B cell (primary cell): Measurements from ENCODE around the gene B9D1.

Experiments used
- EZH2 ChIP-seq: IDR thresholded peaks from 2 replicates; pipeline ENCODE4 v1.6.1; 2012; ENCODE audit warnings: borderline replicate concordance, low read depth, mild to moderate bottlenecking, moderate library complexity, low read length; ENCODE audit not compliant: insufficient read depth, poor library complexity, severe bottlenecking
- TF ChIP-seq, protein P1 (sequence below): fragments of 200-600 bp; IDR thresholded peaks from one replicate; pipeline ENCODE4 v1.8.0; 2022; ENCODE audit warnings: antibody characterized with exemption, mild to moderate bottlenecking

DNA sequence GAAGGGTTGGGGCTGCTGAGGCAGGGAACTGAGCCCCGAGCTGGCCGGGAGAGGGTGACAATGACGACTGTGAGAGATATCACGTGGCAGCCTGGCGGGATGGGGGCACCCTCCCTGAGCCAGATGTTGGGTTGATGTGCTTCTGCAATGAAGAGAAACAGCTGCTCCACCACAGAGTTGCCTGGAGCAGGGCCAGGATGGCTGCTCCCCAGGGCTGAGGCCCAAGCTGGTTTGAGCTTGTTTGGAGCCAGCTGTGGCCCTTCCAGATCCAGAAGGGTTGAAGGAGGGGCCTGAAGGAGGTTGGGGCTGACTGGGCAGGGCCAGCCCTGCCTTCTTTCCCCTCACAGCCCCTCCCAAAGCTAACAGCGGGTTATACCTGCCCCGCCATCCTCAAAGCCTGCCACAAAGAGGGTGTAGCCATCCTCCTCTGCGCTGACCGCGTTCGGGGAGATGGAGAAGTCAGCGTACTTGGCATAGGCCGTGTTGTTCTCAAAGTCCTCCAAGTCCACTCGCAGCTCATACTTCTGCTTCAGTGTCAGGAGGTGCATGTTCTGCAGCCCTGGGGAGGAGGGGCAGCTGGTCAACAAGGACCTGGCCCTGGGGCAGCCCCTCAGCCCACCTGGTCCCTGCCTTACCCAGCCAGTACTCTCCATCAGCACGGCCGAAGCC is 22.3 kb upstream of the B9D1 start:
- TF ChIP-seq, protein P1, sequence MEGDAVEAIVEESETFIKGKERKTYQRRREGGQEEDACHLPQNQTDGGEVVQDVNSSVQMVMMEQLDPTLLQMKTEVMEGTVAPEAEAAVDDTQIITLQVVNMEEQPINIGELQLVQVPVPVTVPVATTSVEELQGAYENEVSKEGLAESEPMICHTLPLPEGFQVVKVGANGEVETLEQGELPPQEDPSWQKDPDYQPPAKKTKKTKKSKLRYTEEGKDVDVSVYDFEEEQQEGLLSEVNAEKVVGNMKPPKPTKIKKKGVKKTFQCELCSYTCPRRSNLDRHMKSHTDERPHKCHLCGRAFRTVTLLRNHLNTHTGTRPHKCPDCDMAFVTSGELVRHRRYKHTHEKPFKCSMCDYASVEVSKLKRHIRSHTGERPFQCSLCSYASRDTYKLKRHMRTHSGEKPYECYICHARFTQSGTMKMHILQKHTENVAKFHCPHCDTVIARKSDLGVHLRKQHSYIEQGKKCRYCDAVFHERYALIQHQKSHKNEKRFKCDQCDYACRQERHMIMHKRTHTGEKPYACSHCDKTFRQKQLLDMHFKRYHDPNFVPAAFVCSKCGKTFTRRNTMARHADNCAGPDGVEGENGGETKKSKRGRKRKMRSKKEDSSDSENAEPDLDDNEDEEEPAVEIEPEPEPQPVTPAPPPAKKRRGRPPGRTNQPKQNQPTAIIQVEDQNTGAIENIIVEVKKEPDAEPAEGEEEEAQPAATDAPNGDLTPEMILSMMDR, result no peak
- TF ChIP-seq EZH2, result no peak
